ENCODE data around the gene MAN2B2. TPM values are rescaled to one million over a fixed set of nuclear protein-coding genes. Genes with fewer than 3 reads are reported as not detected.

The MAN2B2 gene
- total RNA-seq, 1 experiment from 2014 or later: 8.5 TPM

DNA sequence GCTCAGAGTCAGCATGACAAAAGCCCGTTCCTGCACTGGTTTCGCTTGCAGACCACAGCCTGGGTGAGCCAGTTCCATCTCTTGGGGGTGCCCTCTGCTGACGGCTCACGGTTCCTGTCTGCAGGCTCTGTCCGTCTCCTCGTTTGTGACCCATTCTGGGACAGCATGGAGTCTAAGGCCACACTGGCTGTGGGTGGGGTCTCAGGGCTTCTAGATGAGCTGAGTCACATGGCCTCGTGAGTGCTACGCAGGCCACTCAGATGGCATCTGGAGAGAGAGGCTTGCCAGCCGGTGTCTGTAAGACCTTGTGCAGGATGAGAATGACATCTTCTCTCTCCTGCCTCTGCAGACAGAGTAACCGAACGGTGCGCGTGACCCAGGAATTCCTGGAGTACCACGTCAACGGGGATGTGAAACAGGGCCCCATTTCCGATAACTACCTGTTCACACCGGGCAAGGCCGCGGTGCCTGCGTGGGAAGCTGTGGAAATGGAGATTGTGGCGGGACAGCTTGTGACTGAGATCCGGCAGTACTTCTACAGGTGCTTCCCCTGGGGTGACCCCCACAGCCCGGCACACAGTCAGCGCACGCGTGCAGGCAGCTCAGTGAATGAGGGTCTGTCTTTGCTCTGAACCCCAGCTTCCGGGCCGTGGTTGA lies 33.9 kb downstream of the MAN2B2 start:
- no peak overlapping the region for H2AFZ ChIP-seq (ENCODE audit: low read length)
- no peaks in the 10 kb centered on the region for H3K27me3 ChIP-seq (ENCODE audit: low read length)
- H3K9me2 ChIP-seq (replicated peaks; ENCODE audit: low read length): no peaks in the 10 kb centered on the region
- no peak for DNase-seq
- TF ChIP-seq EZH2phosphoT487 (IDR thresholded peaks at IDR 0.05; ENCODE audit: borderline replicate concordance, low read length) (no peak), EZH2 (IDR thresholded peaks at IDR 0.05; ENCODE audit: low read length, unreplicated experiment) (no peak)
- TF ChIP-seq, protein P1, sequence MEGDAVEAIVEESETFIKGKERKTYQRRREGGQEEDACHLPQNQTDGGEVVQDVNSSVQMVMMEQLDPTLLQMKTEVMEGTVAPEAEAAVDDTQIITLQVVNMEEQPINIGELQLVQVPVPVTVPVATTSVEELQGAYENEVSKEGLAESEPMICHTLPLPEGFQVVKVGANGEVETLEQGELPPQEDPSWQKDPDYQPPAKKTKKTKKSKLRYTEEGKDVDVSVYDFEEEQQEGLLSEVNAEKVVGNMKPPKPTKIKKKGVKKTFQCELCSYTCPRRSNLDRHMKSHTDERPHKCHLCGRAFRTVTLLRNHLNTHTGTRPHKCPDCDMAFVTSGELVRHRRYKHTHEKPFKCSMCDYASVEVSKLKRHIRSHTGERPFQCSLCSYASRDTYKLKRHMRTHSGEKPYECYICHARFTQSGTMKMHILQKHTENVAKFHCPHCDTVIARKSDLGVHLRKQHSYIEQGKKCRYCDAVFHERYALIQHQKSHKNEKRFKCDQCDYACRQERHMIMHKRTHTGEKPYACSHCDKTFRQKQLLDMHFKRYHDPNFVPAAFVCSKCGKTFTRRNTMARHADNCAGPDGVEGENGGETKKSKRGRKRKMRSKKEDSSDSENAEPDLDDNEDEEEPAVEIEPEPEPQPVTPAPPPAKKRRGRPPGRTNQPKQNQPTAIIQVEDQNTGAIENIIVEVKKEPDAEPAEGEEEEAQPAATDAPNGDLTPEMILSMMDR (conservative IDR thresholded peaks at IDR 0.05; ENCODE audit: low read depth, low read length): no peak
- no peaks in the 10 kb centered on the region for H3K9me3 ChIP-seq (ENCODE audit: low read length)
- no peak for ATAC-seq
- no peaks in the 10 kb centered on the region for H3K4me1 ChIP-seq (ENCODE audit: insufficient read depth, low read length)
- no peak overlapping the region for H3K4me2 ChIP-seq (ENCODE audit: low read length)
- intact Hi-C loops (cut with micrococcal nuclease): no loop called here
- no peak overlapping the region for H3K27ac ChIP-seq (ENCODE audit: low read length)
- no TSS peak for BruUV-seq (replicated peaks)
- H3F3A ChIP-seq (ENCODE audit: low read length, unreplicated experiment): no peaks in the 10 kb centered on the region
- no peaks in the 10 kb centered on the region; the same call in 1 of the 2 replicates for H3K36me3 ChIP-seq (ENCODE audit: low read depth, low read length)
- no peak overlapping the region for H3K4me3 ChIP-seq (ENCODE audit: low read length)
- POLR2A ChIA-PET (ENCODE audit: unreplicated experiment): no interaction called here
- no peaks in the 10 kb centered on the region for H4K20me1 ChIP-seq (ENCODE audit: low read length)
- H3K79me2 ChIP-seq (ENCODE audit: low read length): no peaks in the 10 kb centered on the region
- CTCF ChIA-PET: no interaction called here
- H3K9ac ChIP-seq (ENCODE audit: low read length): no peak overlapping the region

DNA sequence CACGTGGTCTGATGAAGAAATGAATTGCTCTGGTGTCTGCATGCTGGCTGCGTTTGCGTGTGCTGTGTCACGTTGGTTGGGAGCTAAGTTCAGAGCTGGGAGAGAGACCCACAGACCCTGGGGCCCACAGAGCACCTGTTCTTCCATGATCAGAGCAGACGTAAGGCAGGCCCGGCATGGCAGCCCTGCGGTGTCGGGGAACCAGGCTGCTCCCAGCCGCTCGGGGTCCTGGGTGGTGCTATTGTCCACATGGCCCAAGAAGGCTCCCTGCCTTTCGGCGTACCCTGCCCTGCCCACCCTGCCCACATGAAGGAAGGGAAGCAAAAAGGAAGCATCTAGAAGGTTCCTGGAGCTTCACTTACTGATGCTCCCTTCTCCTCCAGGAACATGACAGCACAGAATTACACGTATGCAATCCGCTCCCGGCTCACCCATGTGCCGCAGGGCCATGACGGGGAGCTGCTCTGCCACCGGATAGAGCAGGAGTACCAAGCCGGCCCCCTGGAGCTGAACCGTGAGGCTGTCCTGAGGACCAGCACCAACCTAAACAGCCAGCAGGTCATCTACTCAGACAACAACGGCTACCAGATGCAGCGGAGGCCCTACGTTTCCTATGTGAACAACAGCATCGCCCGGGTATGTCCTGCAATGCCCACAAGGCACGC lies 34.6 kb downstream of the MAN2B2 start:
- no peak for DNase-seq

More for the DNA sequence above, 34.6 kb downstream of the MAN2B2 start:
- Histone ChIP-seq H4K20me1 (ENCODE audit: low read length) (no peaks in the 10 kb centered on the region), H2AFZ (ENCODE audit: low read length) (no peak overlapping the region), H3K4me1 (ENCODE audit: insufficient read depth, low read length) (no peaks in the 10 kb centered on the region), H3K9ac (ENCODE audit: low read length) (no peak overlapping the region), H3K27ac (ENCODE audit: low read length) (no peak overlapping the region), H3K9me2 (replicated peaks; ENCODE audit: low read length) (no peaks in the 10 kb centered on the region), H3K4me3 (ENCODE audit: low read length) (no peak overlapping the region), H3F3A (ENCODE audit: low read length, unreplicated experiment) (no peaks in the 10 kb centered on the region), H3K4me2 (ENCODE audit: low read length) (no peak overlapping the region), H3K9me3 (ENCODE audit: low read length) (no peaks in the 10 kb centered on the region), H3K36me3 (ENCODE audit: low read depth, low read length) (no peaks in the 10 kb centered on the region; the same call in 1 of the 2 replicates), H3K79me2 (ENCODE audit: low read length) (no peaks in the 10 kb centered on the region), H3K27me3 (ENCODE audit: low read length) (no peaks in the 10 kb centered on the region)
- no TSS peak for BruUV-seq (replicated peaks)
- ChIA-PET CTCF (no interaction called here), POLR2A (ENCODE audit: unreplicated experiment) (no interaction called here)
- intact Hi-C loops (cut with micrococcal nuclease): no loop called here
- no peak for ATAC-seq
- no peak for TF ChIP-seq EZH2 (IDR thresholded peaks at IDR 0.05; ENCODE audit: low read length, unreplicated experiment)
- TF ChIP-seq, protein P1 (conservative IDR thresholded peaks at IDR 0.05; ENCODE audit: low read depth, low read length): no peak
- no peak for TF ChIP-seq EZH2phosphoT487 (IDR thresholded peaks at IDR 0.05; ENCODE audit: borderline replicate concordance, low read length)
